HUDEP-2 (cell line): Measurements from ENCODE around the gene HOXA11.

ENCODE experiments used
- DNase-seq, 76 experiments: peaks; one replicate each; lab custom pipeline; 2025; ENCODE audit not compliant: unreplicated experiment in 76 of 76; lab: John Stamatoyannopoulos, UW

Gene HOXA11

DNA sequence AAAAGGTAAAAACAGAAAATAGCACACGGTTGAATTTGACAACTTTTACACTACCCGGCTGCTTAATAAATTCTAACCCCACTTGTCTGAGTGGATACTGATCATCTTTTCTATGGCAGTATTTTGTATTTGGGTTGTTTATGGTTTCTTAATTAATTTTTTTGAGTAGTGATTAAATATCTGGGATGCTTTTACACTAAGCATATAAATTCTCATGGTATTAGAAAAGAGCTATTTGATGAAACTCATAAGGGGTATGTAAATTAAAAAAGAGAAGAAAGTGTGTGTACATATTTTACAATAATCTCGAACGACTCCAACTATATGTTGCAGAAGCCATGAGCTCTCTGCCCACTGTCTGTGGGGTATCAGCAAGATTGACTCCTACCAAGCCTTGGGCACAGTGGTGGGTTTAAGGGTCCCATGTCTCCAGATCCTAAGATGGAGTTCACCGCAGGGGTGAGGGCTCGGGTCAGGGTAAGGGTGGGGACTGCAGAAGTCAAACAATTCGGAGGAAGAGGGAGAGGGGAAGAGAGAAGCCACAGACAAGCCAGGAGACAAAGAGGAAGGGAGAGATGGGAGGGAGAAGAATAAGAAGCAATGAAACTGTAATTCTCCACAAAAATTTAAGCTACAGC is 22.4 kb upstream of the HOXA11 start:
- no peak for DNase-seq

DNA sequence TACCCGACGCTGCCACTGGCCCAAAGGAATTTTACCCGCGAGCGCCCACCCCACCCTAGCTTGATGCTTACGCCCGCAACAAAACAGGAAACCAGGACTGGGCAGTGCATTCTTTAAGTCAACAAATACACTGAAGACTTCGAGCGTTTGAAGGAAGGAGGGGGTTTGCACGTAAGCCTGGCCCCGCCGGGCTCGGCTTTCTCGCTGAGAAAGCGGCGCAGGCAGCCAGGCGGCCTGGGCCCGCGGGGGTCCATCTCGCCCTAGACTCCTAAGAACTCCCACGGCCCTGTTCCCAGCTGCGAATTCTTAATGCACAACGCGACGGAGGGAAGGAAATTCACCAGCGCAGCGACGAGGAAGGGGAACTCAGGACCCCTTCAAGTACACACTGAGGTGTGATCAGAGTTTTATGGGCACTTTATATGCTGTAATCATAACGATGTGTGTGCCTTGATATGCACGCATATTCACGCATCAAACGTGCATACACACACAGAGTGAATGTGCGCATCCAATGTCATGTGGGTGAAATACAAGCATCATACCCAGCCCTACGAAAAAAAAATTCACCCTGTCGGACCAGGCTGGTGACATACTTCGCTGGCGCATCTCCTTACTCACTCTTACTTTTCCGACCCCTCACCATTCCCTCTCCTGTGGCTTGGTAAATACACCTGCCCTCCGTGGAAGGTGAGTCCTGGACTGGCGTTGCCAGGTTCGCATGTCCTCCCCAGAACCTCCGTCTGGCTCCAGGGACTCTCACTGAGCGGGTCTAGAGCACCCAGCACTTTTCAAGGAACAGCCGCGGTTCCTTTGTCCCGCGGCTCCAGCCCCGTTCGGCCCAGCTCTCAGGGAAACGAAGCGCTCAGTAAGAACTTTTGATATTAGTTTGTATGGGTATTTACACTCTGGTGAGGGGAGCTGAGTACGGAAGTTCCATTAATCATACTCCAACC is 20.6 kb upstream of the HOXA11 start:
- DNase-seq: no peak

DNA sequence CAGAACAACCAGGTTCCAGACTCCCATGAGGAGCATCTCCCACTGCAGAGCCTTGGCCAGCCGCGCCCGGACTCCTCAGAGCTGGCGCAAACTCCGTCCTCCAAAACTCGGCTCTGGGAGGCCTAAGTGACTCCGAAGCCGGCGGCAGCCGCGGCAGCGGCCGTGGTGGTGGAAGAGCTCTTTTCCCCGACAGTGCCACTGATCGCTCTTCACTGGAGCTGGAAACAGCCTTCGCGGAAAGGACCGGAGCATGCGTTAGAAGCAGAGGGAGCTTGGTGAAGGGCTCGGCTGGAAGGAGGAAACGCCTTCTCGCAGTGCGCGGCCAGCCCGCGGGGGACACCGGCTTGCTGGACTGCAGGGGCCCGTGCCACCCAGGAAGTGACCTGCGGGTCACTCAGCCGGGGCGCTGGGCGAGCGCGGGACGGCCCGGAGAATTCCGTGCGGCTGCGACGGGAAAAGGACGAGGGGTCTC is 19.9 kb upstream of the HOXA11 start:
- no peak for DNase-seq

DNA sequence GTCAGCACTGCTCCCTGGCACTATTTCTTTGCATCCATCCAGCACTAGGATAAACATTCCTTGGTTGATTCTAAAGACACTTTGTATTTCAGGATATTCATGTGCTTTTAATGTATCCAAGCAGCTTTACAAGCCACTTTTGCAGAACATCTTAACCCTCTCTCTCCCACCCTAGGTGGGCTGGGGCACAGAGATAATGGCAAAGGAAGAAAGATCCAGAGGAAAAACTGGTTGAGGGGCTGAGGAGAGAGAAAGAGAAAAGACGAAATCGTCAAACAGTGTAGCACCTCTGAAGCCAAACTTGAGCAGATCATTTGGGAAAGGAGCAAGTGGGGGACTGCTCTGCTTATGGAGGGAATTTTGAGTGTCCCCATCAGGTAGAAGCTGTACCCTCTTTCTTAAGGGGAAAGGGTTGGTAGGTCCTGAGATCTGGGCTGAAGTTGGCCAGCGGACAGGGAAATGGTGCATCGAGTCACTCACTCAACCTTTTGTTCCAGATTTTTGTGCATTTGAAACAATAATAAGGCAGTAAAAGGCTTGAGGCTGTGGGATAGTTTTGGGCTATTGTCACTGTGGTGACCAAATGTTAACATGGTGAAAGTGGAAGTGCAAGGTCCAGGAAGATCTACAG is 19.0 kb upstream of the HOXA11 start:
- DNase-seq: no peak

DNA sequence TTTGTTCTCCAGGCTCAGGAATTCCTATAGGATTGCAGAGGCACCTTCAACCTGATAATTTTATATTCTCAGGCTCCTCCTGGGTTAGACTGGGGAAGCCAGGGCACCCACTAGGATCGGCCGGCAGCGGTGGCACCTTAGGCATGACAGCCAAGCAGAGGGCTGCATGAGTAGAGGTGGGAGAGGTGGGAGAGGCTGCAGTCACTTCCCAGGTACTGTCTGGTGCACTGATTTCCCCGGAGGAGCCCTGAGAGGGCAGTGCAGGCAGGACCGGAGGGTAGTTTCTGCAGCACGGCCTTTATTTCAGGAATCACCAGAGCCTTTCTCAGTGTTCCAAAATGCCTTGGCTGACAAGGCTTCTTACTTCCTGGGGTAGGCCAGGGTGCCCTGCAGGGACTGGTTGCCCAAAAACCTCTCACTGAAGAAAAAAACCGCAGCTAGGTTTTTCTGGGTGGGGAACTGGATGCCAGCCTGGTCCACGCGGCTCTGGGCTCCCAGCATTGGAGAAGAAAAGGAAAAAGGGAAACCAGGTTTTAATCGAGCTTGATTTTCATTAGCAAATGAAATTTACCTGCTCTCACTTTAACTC is 18.4 kb upstream of the HOXA11 start:
- DNase-seq: no peak

DNA sequence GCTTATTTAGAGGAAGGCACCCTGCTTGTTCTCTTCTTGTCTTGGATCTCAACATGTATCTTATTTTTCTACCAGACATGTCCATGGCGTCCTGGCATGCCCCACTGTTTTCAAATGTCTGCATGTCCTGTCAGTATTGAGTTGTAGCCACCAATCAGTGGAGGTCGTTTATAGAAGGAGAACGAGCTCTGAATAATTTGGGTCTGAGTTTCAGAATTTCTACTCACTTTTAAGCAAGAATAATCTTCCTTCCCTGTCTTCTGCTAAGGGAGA is 17.8 kb upstream of the HOXA11 start:
- no peak for DNase-seq

DNA sequence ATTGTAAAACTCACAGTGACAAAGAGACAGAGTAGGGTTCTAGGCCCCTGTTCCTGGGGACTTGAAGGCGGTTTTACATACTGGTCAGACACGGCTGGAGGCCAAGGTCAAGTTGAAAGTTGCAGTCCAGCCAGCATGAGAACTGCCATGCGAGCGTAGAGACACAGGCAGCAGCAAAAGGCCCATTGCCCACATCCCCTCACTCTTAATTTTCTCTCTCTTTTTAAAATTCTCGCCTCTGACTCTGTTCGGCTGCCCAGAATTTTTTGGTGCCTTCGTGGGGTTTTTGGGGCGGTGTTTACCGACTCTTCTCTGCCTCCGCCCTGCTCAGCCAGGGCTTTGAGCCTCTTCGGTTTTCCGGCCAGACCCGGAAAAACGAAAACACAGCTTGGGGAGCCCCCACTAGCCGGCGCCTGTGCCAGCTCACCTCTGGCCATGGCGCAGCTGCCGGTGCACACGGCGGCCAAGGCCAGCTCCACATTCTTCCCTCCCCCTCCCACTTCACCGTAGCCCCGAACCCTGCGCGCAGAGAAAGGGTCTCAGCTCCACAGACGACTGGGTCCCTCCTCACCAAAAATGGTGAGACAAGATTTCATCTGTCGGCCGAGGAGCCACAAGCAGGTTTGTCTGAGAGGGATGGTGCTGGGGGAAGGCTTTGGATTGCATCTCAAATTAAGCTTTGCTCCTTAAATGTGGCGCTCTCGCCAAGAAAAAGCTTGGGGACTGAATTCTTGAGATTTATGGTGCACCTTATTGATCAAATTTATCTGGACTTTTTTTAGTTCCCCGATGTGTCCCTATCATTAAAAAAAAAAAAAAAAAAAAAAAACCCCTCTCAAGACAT is 17.2 kb upstream of the HOXA11 start:
- DNase-seq: no peak

DNA sequence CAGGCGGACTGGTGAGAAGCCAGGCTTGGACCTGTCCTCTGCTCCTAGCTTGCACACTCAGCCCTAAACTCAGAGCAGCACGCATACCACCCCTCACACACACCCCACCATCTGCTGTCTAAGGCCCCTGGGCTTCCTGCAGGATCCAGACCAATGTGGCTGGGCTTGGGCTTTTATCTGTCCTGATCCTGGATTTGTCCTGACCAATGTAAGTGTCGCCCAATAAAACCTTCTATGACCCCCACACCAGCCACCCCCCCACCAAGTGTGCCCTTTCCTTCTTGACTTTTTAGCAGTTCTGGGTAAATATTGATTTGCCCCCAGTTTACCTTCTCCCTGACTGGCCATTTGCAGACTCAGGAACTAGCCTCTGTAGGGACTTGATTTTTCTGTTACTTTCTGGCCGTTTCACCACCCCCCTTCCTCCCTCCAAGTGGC is 16.6 kb upstream of the HOXA11 start:
- DNase-seq: no peak

DNA sequence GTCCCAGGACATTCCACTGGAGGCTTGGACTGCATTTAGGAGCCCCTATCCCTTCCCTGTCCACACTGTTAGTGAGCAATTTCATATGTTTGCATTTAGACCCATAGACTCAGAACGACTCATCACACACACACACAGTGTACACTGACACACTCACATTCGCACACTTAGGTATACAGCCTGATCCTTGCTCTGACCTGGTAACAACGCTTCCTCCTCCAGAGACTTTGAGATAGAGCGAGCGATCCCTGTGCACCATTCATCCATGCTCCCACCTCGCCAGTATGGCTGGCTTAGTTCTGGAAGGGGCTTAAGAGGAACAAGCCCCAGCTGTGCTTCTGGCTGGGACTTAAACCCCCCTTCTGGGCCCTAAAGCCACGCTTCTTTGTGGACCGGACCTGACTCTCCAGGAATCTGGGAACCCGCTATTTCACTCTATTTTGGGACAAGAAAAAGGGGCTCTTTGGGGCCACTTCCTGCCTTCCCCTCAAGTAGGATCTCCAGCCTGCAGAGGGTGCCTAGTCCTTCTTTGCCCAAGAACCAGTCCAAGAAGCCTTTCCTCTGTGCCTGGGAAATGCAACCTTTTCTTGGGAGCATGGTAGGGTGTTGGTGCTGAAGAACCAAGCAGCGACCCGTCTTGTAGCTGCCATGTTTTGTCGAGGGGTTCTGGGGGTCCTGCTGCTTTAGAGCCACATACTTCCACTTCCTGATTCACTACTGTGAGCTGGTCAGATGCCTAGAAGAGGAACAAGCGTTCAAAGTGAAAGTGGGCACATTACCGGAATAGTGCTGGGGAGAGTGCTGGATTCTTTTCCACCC is 15.9 kb upstream of the HOXA11 start:
- DNase-seq: no peak

DNA sequence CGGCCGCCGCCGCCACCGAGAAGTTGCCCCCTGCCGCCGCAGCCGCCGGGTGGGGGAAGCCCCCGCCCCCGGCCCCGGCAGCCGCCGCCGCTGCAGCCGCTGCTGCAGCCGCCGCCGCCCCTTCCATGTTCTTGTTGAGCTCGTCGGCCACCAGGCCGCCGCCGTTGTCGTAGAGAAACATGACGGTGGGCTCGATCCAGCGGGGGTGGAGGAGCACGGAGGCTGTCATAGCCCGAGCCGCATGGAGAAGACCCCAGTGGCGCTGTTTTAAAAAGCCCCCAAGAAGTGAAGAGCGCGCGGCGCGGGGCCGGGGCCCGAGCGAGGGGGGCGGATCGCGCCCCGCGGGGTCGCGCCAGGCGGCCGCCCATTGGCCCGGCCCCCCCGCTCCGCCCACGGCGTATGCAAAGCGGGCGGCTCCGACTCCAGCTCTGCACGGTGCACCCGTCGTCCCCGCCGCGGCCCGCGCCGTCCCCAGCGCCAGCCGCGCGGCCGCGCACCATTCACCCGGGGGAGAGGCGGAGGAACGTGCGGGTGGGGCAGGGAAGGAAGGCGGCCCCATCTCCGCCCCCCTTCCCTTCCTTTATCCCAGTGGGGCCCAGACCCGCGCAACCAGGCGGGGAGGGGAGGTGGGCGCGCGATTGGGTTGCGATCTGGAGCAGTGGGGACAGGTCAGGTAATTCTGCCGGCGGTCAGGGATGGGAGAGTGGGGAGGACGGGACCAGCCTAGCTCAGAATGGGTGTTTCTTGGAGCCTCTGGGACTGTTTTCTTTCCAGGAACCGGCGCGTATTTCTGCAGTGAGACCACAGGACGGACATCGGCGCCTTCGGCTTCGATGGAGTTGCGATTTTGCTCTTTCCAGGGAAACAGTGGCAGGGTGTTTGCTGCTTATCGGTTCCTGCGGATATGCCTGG is 15.1 kb upstream of the HOXA11 start, which contains the start of gene HOXA13:
HOXA13 (minus strand) TSS at position 243 of the 912 bp plus-strand sequence; CDS start at position 229, 14 bp downstream.
- DNase-seq: no peak

DNA sequence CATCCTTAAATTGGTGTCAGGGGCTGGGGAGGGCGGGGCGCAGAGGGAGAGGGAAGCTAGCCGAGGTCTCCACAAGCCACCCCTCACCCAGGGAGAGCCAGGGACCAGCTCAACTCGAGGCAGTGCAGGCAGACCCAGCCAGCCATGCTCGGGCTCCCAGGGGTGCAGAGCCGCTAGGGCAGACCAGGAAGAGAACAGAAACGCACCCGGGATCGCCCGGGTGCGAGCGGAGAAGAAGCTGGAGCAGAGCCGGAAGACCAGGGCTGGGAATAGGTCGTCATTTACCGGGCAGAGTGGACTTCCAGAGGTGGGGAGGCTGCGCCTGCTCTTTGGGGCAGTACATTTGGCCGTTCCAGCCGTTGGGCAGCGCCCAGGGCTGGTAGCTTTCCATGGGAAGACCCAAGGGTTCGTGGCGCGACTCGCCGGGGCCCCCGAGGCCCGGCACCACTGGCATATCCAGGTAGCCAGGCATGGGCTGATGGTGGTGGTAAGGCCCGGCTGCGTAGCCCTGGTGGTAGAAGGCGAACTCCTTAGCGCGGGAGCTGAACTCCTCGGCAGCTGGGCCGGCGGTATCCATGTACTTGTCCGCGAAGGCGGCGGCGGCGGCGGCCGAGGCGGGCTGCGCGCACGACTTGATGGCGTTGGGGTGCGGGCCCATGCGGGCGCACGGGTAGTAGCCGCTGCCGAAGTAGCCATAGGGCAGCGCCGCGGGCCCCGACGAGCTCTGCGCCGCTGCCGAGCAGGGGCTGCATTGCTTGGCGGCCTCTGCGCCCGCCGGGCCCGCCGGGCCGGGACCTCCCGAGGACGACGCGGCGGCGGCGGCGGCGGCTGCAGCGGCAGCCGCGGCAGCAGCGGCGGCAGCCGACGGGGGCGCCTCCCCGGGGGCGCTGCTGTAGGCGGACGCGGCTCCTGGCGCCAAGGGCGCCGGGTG is 14.1 kb upstream of the HOXA11 start:
- no peak for DNase-seq

DNA sequence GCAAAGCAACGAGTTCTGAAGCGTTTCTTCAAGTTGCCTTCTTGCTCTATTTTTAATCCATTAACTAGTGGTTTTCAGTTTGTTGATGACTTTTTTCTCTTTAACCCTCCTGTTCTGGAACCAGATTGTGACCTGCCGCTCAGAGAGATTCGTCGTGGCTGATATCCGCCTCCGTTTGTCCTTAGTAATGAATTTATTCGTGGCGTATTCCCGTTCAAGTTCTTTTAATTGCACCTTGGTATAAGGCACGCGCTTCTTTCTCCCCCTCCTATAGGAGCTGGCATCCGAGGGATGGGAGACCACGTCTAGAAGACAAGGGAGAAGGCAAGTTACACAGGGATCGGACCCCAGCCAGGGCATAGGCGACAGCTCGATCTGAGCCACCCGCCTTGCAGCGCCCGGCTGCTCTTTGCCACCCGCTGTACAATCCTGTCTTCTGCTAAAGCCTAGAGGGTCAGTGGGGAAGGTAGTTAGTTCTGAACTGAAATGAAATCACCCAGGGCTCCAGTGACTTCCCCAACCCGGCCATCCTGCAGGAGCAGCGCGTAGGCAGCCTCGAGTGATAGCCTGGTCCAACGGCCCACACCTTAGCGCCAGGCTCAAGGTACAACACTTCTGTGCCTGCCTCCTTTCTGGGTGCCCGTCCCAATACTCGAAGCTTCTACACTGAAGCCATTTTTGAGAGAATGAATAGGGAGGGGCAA is 13.3 kb upstream of the HOXA11 start:
- no peak for DNase-seq

DNA sequence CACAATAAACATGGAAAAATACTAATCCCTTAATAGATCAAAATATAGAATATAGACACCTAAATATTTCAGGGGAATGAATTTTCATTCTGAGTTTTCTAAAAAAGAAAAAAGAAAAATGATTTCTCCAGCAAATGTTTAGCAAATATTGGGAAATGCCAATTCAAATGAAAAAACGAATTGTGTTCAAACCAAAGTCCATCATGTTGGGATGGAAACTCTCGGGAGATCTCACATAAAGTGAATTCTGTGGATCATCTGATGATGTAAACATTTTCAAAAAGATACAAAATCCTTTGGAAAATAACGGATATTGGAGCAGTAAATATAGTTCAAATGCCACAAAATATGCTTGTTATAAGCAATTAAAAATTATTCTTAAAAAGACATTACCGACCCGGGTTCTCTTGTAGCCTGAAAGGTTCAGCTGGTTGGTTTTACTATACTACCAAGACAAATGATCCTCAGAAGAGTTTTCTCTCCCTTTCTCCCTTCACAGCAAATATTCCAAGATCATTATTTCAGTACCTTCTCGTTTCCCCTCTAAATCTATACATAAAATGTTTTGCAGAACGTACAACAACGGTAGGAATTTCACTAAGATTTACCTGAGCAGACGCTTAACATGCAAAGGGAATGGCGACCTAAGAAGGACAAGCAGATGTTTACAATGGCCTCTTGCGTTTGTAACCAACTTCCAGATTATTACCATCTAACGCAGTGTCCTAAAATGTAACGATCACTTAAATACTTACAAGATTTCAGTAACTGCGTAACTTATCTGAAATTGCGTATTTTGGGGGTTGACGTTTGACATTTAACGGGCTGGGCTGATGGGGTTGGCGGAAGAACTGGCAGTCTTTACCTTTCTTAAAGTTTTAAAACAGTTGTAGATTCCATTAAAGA is 12.4 kb upstream of the HOXA11 start:
- no peak for DNase-seq

DNA sequence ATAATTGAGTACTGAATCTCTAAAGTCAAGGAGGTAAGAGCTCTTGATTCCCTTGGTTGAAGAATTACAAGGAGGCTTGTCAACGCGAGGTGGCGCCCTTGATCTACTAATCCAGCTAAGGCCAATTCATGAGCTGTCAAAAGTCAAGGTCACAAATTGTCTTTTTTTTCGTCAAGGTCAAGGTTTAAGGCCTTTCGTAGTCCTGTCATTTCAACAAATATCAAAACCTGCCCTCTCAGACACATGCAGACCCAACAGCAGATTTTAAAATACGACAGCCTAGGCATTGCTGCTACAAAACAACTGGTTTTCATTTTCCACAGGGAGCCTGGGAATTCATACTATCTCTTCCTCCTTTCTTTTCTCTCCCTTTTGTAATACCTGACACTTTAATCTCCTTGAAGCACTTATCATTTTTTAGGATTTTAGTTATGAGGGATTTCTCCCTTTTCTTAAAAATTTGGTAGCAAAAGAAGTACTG is 11.3 kb upstream of the HOXA11 start:
- DNase-seq: peak in 66 of 76 experiments; percentile 2 to 81 (median 52)

DNA sequence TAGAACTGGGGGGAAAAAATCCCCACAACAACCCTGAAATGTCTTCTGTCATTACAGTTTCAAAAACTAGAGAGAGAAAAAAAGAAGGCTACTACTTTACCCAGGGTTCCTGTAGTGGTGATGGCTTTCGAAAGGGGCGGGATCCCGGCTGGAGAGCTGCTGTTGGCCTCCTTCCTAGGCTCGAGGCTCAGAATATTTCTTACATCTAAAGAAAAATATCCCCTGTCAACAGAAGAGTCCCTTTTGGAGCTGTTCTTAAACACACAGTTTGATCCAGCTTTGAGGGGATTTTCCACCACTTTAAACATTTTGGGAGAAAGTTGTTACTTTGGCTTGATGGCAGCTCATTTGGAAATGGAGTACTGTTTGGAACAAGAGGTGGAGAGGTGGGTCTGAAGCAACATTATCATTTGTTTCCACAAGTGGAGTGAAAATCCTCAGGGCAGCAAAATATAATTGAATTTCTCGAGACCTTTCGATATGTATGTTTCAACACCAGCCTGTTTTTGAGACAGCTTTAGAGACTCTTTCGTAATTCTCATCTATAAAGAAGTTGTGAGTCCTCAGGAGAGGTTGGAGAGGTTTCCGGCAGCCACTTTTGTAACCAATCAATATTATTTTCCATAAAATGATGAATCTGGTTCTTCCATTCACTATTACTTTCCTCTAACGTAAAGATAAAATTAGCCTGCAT is 9.8 kb upstream of the HOXA11 start:
- no peak for DNase-seq
